DOHH2 (cell line): ENCODE measurements around the gene PRKCZ.

ENCODE experiments used
- H3F3A ChIP-seq: fragments of 200-600 bp; sonication (generic), shearing (Covaris generic); 2 replicates; pipeline ENCODE4 v1.6.0; 2016; ENCODE audit warnings: antibody characterized with exemption, mild to moderate bottlenecking; ENCODE audit not compliant: control insufficient read depth, insufficient read depth
- H3K27ac ChIP-seq: fragments of 200-600 bp; sonication (generic); 2 replicates; pipeline ENCODE4 v1.5.1; 2014; ENCODE audit warnings: low read depth, mild to moderate bottlenecking, low read length, moderate library complexity
- H3K27me3 ChIP-seq: fragments of 200-600 bp; sonication (generic); 2 replicates; pipeline ENCODE4 v1.6.1; 2014; ENCODE audit warnings: mild to moderate bottlenecking, low read length, mixed read lengths; ENCODE audit not compliant: control insufficient read depth
- H3K36me3 ChIP-seq: fragments of 200-600 bp; sonication (generic); 2 replicates; pipeline ENCODE4 v1.6.1; 2014; ENCODE audit warnings: mild to moderate bottlenecking, low read length, moderate library complexity, mixed read lengths; ENCODE audit not compliant: control insufficient read depth
- H3K4me1 ChIP-seq: fragments of 200-600 bp; sonication (generic); 2 replicates; pipeline ENCODE4 v1.6.1; 2014; ENCODE audit warnings: mild to moderate bottlenecking, low read length, mixed read lengths; ENCODE audit not compliant: control insufficient read depth
- H3K4me2 ChIP-seq: fragments of 200-600 bp; sonication (generic); 2 replicates; pipeline ENCODE4 v1.6.0; 2014; ENCODE audit warnings: mild to moderate bottlenecking, low read length, moderate library complexity
- H3K4me3 ChIP-seq: fragments of 200-600 bp; sonication (generic); 2 replicates; pipeline ENCODE4 v1.5.1; 2014; ENCODE audit warnings: mild to moderate bottlenecking, low read length, mixed read lengths
- H3K79me2 ChIP-seq: fragments of 200-600 bp; sonication (generic); 2 replicates; pipeline ENCODE4 v1.6.1; 2014; ENCODE audit warnings: mild to moderate bottlenecking, low read length, mixed read lengths; ENCODE audit not compliant: control insufficient read depth
- H3K9me2 ChIP-seq: fragments of 200-600 bp; sonication (generic); replicated peaks from 2 replicates; pipeline ENCODE4 v1.6.1; 2014; ENCODE audit warnings: mild to moderate bottlenecking, low read length, mixed read lengths; ENCODE audit not compliant: control insufficient read depth
- H3K9me3 ChIP-seq: fragments of 200-600 bp; sonication (generic); 2 replicates; pipeline ENCODE4 v1.6.1; 2014; ENCODE audit warnings: antibody characterized with exemption, low read length, mixed read lengths; ENCODE audit not compliant: control insufficient read depth, insufficient read depth
- H4K20me1 ChIP-seq: fragments of 200-600 bp; sonication (generic); 2 replicates; pipeline ENCODE4 v1.6.0; 2014; ENCODE audit warnings: low read depth, mild to moderate bottlenecking, antibody characterized with exemption, low read length, moderate library complexity; ENCODE audit not compliant: control insufficient read depth, insufficient read depth
- CTCF ChIP-seq: fragments of 200-600 bp; sonication (generic); IDR thresholded peaks from one replicate; pipeline ENCODE4 v1.5.1; 2014; ENCODE audit warnings: antibody characterized with exemption, mild to moderate bottlenecking, low read depth, low read length; ENCODE audit not compliant: poor library complexity, severe bottlenecking
- EZH2phosphoT487 ChIP-seq: fragments of 200-600 bp; sonication (generic); IDR thresholded peaks from 2 replicates; pipeline ENCODE4 v1.6.1; 2017; ENCODE audit warnings: borderline replicate concordance, mild to moderate bottlenecking, antibody characterized with exemption, low read length, moderate library complexity, mixed read lengths

Gene PRKCZ

GRCh38 chr1:2151252-2151651 lies 101.0 kb downstream of the PRKCZ start:
- H3K4me3 ChIP-seq: no peak overlapping the region
- H3F3A ChIP-seq: no peaks in the 10 kb centered on the region
- TF ChIP-seq CTCF (no peak), EZH2phosphoT487 (no peak)
- H3K27ac ChIP-seq: no peak overlapping the region
- no peak overlapping the region for H3K4me2 ChIP-seq
- H4K20me1 ChIP-seq: no peaks in the 10 kb centered on the region
- no peaks in the 10 kb centered on the region for H3K9me3 ChIP-seq
- no peaks in the 10 kb centered on the region for H3K27me3 ChIP-seq
- no peaks in the 10 kb centered on the region for H3K79me2 ChIP-seq
- H3K9me2 ChIP-seq: no peaks in the 10 kb centered on the region
- no peaks in the 10 kb centered on the region for H3K36me3 ChIP-seq
- no peaks in the 10 kb centered on the region for H3K4me1 ChIP-seq

GRCh38 chr1:2151911-2152310 lies 101.7 kb downstream of the PRKCZ start:
- Histone ChIP-seq H3K9me2 (no peaks in the 10 kb centered on the region), H4K20me1 (no peaks in the 10 kb centered on the region), H3K4me2 (no peak overlapping the region), H3K4me3 (no peak overlapping the region), H3K79me2 (no peaks in the 10 kb centered on the region), H3K36me3 (no peaks in the 10 kb centered on the region), H3K27me3 (no peaks in the 10 kb centered on the region), H3K4me1 (no peaks in the 10 kb centered on the region), H3K9me3 (no peaks in the 10 kb centered on the region), H3K27ac (no peak overlapping the region), H3F3A (no peaks in the 10 kb centered on the region)
- TF ChIP-seq CTCF (no peak), EZH2phosphoT487 (no peak)

- TF ChIP-seq CTCF (no peak), EZH2phosphoT487 (no peak)
- no peaks in the 10 kb centered on the region for H3K27me3 ChIP-seq
- no peaks in the 10 kb centered on the region for H3K36me3 ChIP-seq
Measured at GRCh38 chr1:2152954-2153353, 102.7 kb downstream of the PRKCZ start.

GRCh38 chr1:2154022-2154421 lies 103.8 kb downstream of the PRKCZ start:
- no peaks in the 10 kb centered on the region for H3K9me3 ChIP-seq
- no peaks in the 10 kb centered on the region for H3K36me3 ChIP-seq
- H3K4me3 ChIP-seq: no peak overlapping the region
- no peaks in the 10 kb centered on the region for H3K27me3 ChIP-seq
- H3K27ac ChIP-seq: no peak overlapping the region
- H3K4me2 ChIP-seq: no peak overlapping the region
- TF ChIP-seq CTCF (no peak), EZH2phosphoT487 (no peak)
- H3K4me1 ChIP-seq: no peaks in the 10 kb centered on the region
- no peaks in the 10 kb centered on the region for H3K79me2 ChIP-seq
- no peaks in the 10 kb centered on the region for H3F3A ChIP-seq
- no peaks in the 10 kb centered on the region for H4K20me1 ChIP-seq
- H3K9me2 ChIP-seq: no peaks in the 10 kb centered on the region

More at GRCh38 chr1:2152954-2153353, 102.7 kb downstream of the PRKCZ start:
- Histone ChIP-seq H3K79me2 (no peaks in the 10 kb centered on the region), H3K9me2 (no peaks in the 10 kb centered on the region), H3F3A (no peaks in the 10 kb centered on the region), H4K20me1 (no peaks in the 10 kb centered on the region), H3K9me3 (no peaks in the 10 kb centered on the region), H3K27ac (no peak overlapping the region), H3K4me1 (no peaks in the 10 kb centered on the region), H3K4me3 (no peak overlapping the region), H3K4me2 (no peak overlapping the region)
